Loucy (cell line): ENCODE data around the gene SFXN5.

Experiments used
- H2AFZ ChIP-seq: fragments of 200-600 bp; sonication (generic); 2 replicates; pipeline ENCODE4 v1.6.0; 2016; ENCODE audit warnings: antibody characterized with exemption, mild to moderate bottlenecking, low read length, moderate library complexity
- H3F3A ChIP-seq: fragments of 200-600 bp; 2 replicates; pipeline ENCODE4 v1.6.0; 2016; ENCODE audit warnings: antibody characterized with exemption, low read depth, mild to moderate bottlenecking
- H3K27me3 ChIP-seq: fragments of 200-600 bp; sonication (generic); 2 replicates; pipeline ENCODE4 v1.6.1; 2014; ENCODE audit warnings: low read length, mild to moderate bottlenecking; ENCODE audit not compliant: insufficient read depth, poor library complexity, severe bottlenecking
- H3K36me3 ChIP-seq: fragments of 200-600 bp; sonication (generic); 2 replicates; pipeline ENCODE4 v1.6.1; 2016; ENCODE audit warnings: low read length; ENCODE audit not compliant: insufficient read depth
- H3K4me1 ChIP-seq: fragments of 200-600 bp; sonication (generic); 2 replicates; pipeline ENCODE4 v1.5.1; 2014; ENCODE audit warnings: low read length, mild to moderate bottlenecking; ENCODE audit not compliant: insufficient read depth, poor library complexity, severe bottlenecking
- H3K4me2 ChIP-seq: fragments of 200-600 bp; sonication (generic); 2 replicates; pipeline ENCODE4 v1.6.0; 2014; ENCODE audit warnings: antibody characterized with exemption, low read length, low read depth, mild to moderate bottlenecking; ENCODE audit not compliant: poor library complexity, severe bottlenecking
- H3K4me3 ChIP-seq: fragments of 200-600 bp; sonication (generic); 2 replicates; pipeline ENCODE4 v1.5.1; 2014; ENCODE audit warnings: low read length, mild to moderate bottlenecking, mixed read lengths; ENCODE audit not compliant: poor library complexity, severe bottlenecking
- H3K79me2 ChIP-seq: fragments of 200-600 bp; sonication (generic); 2 replicates; pipeline ENCODE4 v1.6.1; 2014; ENCODE audit warnings: low read length; ENCODE audit not compliant: insufficient read depth
- H3K9ac ChIP-seq: fragments of 200-600 bp; sonication (generic); 2 replicates; pipeline ENCODE4 v1.6.0; 2014; ENCODE audit warnings: mild to moderate bottlenecking, low read depth, low read length, moderate library complexity; ENCODE audit not compliant: poor library complexity, severe bottlenecking
- H3K9me2 ChIP-seq: fragments of 200-600 bp; sonication (generic); replicated peaks from 2 replicates; pipeline ENCODE4 v1.6.1; 2016; ENCODE audit warnings: low read depth, low read length, mixed read lengths
- H3K9me3 ChIP-seq: fragments of 200-600 bp; sonication (generic); 2 replicates; pipeline ENCODE4 v1.6.1; 2014; ENCODE audit warnings: mild to moderate bottlenecking, antibody characterized with exemption, low read length, low read depth; ENCODE audit not compliant: insufficient read depth
- H4K20me1 ChIP-seq: fragments of 200-600 bp; sonication (generic); 2 replicates; pipeline ENCODE4 v1.6.0; 2014; ENCODE audit warnings: antibody characterized with exemption, low read length, mild to moderate bottlenecking; ENCODE audit not compliant: insufficient read depth, poor library complexity, severe bottlenecking
- EZH2phosphoT487 ChIP-seq: fragments of 200-600 bp; IDR thresholded peaks from 2 replicates; pipeline ENCODE4 v1.6.1; 2018; ENCODE audit warnings: antibody characterized with exemption, mild to moderate bottlenecking, moderate library complexity, borderline replicate concordance
- TF ChIP-seq, protein P1 (sequence below): fragments of 200-600 bp; sonication (generic); conservative IDR thresholded peaks from 2 replicates; pipeline ENCODE4 v1.5.1; 2014; ENCODE audit warnings: mild to moderate bottlenecking, antibody characterized with exemption, low read length

SFXN5 gene

DNA sequence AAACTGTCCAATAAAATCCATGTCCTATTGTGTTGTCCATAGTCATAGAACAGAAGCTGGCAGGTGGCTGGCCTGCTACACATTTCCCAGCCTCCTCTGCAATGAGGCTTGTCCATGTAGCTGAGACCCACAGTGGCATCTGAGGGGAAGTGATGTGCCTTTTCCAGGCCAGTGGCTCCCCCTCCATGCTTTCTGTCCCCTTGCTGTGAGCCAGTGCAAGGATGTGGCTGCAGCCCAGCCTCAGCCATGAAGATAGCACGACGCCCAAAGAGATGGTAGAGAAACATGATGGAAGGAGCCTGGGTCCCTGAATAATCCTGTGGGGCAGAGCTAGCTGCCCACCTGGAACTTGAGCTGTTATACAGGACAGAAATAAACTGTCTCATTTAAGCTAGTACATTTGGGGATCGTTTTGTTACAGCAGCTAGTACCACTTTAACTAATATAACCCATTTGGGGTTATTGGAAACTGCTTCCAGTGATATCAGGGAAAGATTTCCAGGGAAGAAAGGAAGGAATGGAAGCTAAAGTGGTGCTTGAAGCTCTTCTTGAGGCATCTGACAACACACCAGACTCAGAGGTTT lies 40.3 kb downstream of the SFXN5 start:
- TF ChIP-seq EZH2phosphoT487 = no peak
- TF ChIP-seq, protein P1, sequence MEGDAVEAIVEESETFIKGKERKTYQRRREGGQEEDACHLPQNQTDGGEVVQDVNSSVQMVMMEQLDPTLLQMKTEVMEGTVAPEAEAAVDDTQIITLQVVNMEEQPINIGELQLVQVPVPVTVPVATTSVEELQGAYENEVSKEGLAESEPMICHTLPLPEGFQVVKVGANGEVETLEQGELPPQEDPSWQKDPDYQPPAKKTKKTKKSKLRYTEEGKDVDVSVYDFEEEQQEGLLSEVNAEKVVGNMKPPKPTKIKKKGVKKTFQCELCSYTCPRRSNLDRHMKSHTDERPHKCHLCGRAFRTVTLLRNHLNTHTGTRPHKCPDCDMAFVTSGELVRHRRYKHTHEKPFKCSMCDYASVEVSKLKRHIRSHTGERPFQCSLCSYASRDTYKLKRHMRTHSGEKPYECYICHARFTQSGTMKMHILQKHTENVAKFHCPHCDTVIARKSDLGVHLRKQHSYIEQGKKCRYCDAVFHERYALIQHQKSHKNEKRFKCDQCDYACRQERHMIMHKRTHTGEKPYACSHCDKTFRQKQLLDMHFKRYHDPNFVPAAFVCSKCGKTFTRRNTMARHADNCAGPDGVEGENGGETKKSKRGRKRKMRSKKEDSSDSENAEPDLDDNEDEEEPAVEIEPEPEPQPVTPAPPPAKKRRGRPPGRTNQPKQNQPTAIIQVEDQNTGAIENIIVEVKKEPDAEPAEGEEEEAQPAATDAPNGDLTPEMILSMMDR = no peak
- Histone ChIP-seq H3K4me3 (no peak overlapping the region), H3K4me2 (no peak overlapping the region), H3K27me3 (no peaks in the 10 kb centered on the region), H3K36me3 (no peaks in the 10 kb centered on the region; the same call in 1 of the 2 replicates), H3F3A (no peaks in the 10 kb centered on the region), H3K9me3 (no peaks in the 10 kb centered on the region), H3K9me2 (no peaks in the 10 kb centered on the region), H4K20me1 (no peaks in the 10 kb centered on the region), H3K79me2 (no peaks in the 10 kb centered on the region), H2AFZ (no peak overlapping the region), H3K4me1 (no peaks in the 10 kb centered on the region), H3K9ac (no peak overlapping the region)

DNA sequence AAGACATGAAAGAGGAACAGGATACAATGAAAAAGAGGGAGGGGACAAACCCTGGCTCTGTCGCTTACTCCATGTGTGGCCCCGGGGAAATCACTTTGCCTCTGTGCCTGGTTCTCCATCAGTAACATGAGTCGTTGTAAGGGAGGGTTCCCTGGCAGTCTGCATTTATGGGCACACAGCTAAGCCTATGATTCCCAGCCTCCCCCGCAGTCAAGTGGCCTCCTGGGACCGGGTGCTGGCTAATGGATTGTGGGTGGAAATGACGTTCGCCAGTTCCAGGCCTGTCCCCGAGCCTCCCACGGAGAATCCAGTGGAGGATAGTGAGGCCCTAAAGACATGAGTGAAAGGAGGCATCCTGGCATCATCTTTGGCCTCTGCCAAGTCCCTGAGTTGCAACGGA lies 42.7 kb downstream of the SFXN5 start:
- H3K9me3 ChIP-seq = no peaks in the 10 kb centered on the region
- no peak overlapping the region for H3K4me3 ChIP-seq
- H3K4me1 ChIP-seq = no peaks in the 10 kb centered on the region
- H3F3A ChIP-seq = no peaks in the 10 kb centered on the region
- no peak overlapping the region for H2AFZ ChIP-seq
- no peak overlapping the region for H3K4me2 ChIP-seq
- no peaks in the 10 kb centered on the region for H3K79me2 ChIP-seq
- H4K20me1 ChIP-seq = no peaks in the 10 kb centered on the region
- H3K9me2 ChIP-seq = no peaks in the 10 kb centered on the region
- H3K27me3 ChIP-seq = no peaks in the 10 kb centered on the region
- H3K36me3 ChIP-seq = no peaks in the 10 kb centered on the region; the same call in 1 of the 2 replicates
- TF ChIP-seq, protein P1 = no peak
- no peak for TF ChIP-seq EZH2phosphoT487
- no peak overlapping the region for H3K9ac ChIP-seq

DNA sequence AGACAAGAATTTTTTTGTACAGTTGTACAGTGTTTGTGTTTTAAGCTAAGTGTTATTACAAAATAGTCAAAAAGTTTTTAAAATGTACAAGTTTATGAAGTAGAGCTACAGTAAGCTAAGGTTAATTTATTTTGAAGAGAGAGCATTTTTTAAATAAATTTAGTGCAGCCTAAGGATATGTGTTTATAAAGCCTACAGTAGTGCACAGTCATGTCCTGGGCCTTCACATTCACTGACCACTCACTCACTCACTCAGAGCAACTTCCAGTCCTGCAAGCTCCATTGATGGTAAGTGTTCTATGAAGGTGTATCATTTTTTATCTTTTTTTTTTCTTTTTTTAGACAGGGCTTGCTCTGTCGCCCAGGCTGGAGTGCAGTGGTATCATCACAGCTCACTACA lies 44.2 kb downstream of the SFXN5 start:
- Histone ChIP-seq H4K20me1 (no peaks in the 10 kb centered on the region), H3K27me3 (no peaks in the 10 kb centered on the region), H3K4me2 (no peak overlapping the region), H3K36me3 (no peaks in the 10 kb centered on the region; the same call in 1 of the 2 replicates), H3F3A (no peaks in the 10 kb centered on the region), H3K9me2 (no peaks in the 10 kb centered on the region), H3K79me2 (no peaks in the 10 kb centered on the region), H3K9me3 (no peaks in the 10 kb centered on the region), H3K4me3 (no peak overlapping the region), H3K9ac (no peak overlapping the region), H2AFZ (no peak overlapping the region), H3K4me1 (no peaks in the 10 kb centered on the region)
- TF ChIP-seq, protein P1 = no peak
- no peak for TF ChIP-seq EZH2phosphoT487
